Measurements from ENCODE around the gene MYO1H. TPM values are rescaled to one million over a fixed set of nuclear protein-coding genes. Genes with fewer than 3 reads are reported as not detected.

Gene MYO1H
- total and polyA plus RNA-seq, 8 donors, result 0.20 to 0.93 (median 0.32) TPM

DNA sequence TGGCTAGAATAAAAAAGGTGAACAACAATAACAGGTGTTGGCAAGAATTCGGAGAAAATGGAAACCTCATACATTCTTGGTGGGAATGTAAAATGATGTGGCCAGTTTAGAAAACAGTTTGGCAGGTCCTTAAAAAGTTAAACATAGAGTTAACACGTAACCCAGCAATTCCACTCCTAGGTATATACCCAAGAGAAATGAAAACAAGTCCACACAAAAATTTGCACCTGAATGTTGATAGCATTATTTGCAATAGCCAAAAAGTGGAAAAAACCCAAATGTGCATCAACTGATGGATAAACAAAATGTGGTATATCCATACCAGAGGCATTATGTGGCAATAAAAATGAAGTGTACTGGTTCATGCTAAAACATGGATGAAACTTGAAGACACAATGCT lies 2.3 kb upstream of the MYO1H start:
- Histone ChIP-seq H3K27ac (no peak overlapping the region), H3K36me3 (no peaks in the 10 kb centered on the region), H3K4me1 (no peaks in the 10 kb centered on the region), H3K27me3 (peaks cover 0 to 5% of the 10 kb centered on the region in 2 donors), H3K4me3 (no peak overlapping the region), H3K9me3 (no peaks in the 10 kb centered on the region)
- intact Hi-C loops (cut with DNase I), result no loop called here
- DNase-seq (no peak), ATAC-seq (no peak)
- TF ChIP-seq, protein P1, sequence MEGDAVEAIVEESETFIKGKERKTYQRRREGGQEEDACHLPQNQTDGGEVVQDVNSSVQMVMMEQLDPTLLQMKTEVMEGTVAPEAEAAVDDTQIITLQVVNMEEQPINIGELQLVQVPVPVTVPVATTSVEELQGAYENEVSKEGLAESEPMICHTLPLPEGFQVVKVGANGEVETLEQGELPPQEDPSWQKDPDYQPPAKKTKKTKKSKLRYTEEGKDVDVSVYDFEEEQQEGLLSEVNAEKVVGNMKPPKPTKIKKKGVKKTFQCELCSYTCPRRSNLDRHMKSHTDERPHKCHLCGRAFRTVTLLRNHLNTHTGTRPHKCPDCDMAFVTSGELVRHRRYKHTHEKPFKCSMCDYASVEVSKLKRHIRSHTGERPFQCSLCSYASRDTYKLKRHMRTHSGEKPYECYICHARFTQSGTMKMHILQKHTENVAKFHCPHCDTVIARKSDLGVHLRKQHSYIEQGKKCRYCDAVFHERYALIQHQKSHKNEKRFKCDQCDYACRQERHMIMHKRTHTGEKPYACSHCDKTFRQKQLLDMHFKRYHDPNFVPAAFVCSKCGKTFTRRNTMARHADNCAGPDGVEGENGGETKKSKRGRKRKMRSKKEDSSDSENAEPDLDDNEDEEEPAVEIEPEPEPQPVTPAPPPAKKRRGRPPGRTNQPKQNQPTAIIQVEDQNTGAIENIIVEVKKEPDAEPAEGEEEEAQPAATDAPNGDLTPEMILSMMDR (IDR thresholded peaks at IDR 0.05), result no peak

DNA sequence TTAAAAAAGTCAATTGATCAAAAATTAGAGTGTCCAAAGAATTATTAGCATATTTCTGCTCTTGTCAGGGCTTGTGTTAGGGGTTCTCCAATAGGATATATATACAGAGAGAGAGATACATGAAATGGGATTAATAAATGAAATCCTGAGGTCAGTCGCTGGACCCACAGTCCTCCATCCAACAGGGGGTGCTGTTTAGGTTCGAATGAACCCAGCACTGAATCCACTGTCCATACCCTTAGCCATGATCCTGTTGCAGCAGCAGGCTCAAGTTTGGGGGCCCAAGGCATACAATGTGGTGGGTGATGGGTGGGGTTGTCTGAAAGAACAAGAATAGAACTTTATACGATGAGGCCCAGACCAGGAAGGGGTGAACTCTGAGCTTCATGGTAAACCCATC lies 780 bp upstream of the MYO1H start:
- no peak overlapping the region for H3K4me3 ChIP-seq
- H3K27me3 ChIP-seq, result no peaks in the 10 kb centered on the region
- TF ChIP-seq, protein P1 (IDR thresholded peaks at IDR 0.05), result no peak
- intact Hi-C loops (cut with DNase I), result no loop called here
- ATAC-seq, result no peak
- no peaks in the 10 kb centered on the region for H3K36me3 ChIP-seq
- H3K9me3 ChIP-seq, result no peaks in the 10 kb centered on the region
- no peaks in the 10 kb centered on the region for H3K4me1 ChIP-seq
- no peak for DNase-seq
- H3K27ac ChIP-seq, result no peak overlapping the region

DNA sequence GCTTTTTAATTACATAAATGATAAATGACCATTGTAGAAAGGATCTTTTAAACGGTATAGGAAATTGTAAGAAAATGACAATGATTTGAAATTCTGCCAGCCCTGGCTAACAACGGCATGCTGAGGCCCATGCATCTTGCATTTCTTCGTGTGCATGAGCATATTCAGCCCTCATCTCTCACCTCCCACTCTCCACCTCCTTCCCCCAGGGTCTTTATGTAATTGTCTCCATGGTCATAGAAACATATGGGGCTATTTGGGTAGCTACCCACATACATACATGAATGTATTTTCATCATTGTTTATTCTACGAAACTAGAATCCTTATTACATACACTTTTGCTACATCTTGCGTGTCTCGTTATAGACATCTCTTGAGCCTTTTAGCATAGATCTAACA lies 4.5 kb downstream of the MYO1H start:
- H3K27me3 ChIP-seq, result peaks cover 0 to 11% of the 10 kb centered on the region in 2 donors
- intact Hi-C loops (cut with DNase I), result no loop called here
- H3K4me3 ChIP-seq, result no peak overlapping the region
- DNase-seq (no peak), ATAC-seq (no peak)
- TF ChIP-seq, protein P1 (IDR thresholded peaks at IDR 0.05), result no peak
- no peak overlapping the region for H3K27ac ChIP-seq
- H3K4me1 ChIP-seq, result no peaks in the 10 kb centered on the region
- no peaks in the 10 kb centered on the region for H3K9me3 ChIP-seq
- no peaks in the 10 kb centered on the region for H3K36me3 ChIP-seq

DNA sequence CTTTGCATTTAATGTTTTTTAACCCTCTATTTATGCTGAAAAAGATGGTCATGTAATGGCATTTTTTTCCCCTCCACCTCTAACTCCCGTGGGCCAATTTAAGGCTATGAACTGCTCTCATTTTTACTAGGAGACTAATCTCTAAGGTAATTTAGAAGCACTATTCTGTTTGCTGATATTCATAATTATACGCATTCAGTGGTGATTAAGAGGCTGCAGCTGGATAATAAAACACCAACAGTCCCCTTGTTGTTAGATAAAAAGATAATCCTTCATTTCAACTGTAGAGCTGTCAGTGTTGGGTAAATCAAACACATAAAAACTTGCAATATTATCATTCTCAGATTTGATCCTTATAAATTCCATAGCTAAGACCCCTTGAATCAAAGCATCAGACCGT lies 8.9 kb downstream of the MYO1H start:
- no peak for ATAC-seq
- TF ChIP-seq, protein P1 (IDR thresholded peaks at IDR 0.05), result no peak
- peaks cover 0 to 11% of the 10 kb centered on the region in 2 donors for H3K27me3 ChIP-seq

DNA sequence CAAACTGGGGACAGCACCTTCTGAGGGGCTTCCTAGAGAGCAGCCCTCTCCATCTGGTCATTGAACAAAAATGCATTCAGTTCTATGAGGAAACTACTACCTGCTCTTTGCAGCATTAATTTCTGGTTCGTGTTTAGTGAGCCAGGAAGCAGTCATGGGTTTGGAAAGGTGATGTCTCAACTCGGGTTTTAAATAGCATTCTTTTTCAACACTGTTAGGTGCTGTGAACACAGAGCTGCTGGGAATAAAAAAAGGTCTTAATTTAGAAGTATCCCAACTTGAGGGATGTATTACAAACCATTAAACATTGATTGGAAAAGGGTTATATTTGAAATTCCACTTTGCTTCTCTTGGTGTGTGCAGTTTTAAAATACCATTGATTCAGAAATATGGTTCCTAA lies 9.3 kb downstream of the MYO1H start:
- TF ChIP-seq, protein P1 (IDR thresholded peaks at IDR 0.05), result no peak
- DNase-seq (no peak), ATAC-seq (no peak)
- intact Hi-C loops (cut with DNase I), result no loop called here
- Histone ChIP-seq H3K27ac (no peak overlapping the region), H3K36me3 (no peaks in the 10 kb centered on the region), H3K27me3 (peaks cover 0 to 11% of the 10 kb centered on the region in 2 donors), H3K9me3 (no peaks in the 10 kb centered on the region), H3K4me1 (no peaks in the 10 kb centered on the region), H3K4me3 (no peak overlapping the region)

More for the DNA sequence above, 8.9 kb downstream of the MYO1H start:
- H3K4me1 ChIP-seq, result no peaks in the 10 kb centered on the region
- intact Hi-C loops (cut with DNase I), result no loop called here
- no peak overlapping the region for H3K27ac ChIP-seq
- H3K4me3 ChIP-seq, result no peak overlapping the region
- no peaks in the 10 kb centered on the region for H3K36me3 ChIP-seq
- H3K9me3 ChIP-seq, result no peaks in the 10 kb centered on the region
- no peak for DNase-seq

All from left lung (tissue), 10 donors.